GF-D8 (cell line): Measurements from ENCODE around the gene MEX3D.
"Not testable (repeated sequence)": the region's sequence is repeated elsewhere in the genome, so short reads cannot be mapped to it uniquely, and the experiment has no call there.

Experiments
- DNase-seq: peaks from one replicate; lab custom pipeline; 2025; lab: John Stamatoyannopoulos, UW

Gene MEX3D

GRCh38 chr19:1535699-1536098 lies 32.4 kb downstream of the MEX3D start:
- not testable (repeated sequence) for DNase-seq

GRCh38 chr19:1534972-1535371 lies 33.2 kb downstream of the MEX3D start:
- no peak for DNase-seq

- no peak for DNase-seq
These were observed 34.5 kb downstream of the MEX3D start for GRCh38 chr19:1533510-1534150.

GRCh38 chr19:1532003-1532402 lies 36.1 kb downstream of the MEX3D start:
- DNase-seq = no peak

- no peak for DNase-seq
These were observed 36.5 kb downstream of the MEX3D start for GRCh38 chr19:1531587-1531986.

- not testable (repeated sequence) for DNase-seq
These were observed 37.3 kb downstream of the MEX3D start for GRCh38 chr19:1530856-1531255.

GRCh38 chr19:1529430-1529816 lies 38.7 kb downstream of the MEX3D start:
- DNase-seq = no peak

- no peak for DNase-seq
These were observed 39.3 kb downstream of the MEX3D start for GRCh38 chr19:1528596-1529429.

- no peak for DNase-seq
These were observed 40.3 kb downstream of the MEX3D start for GRCh38 chr19:1527650-1528309.

- no peak for DNase-seq
These were observed 41.0 kb downstream of the MEX3D start for GRCh38 chr19:1526979-1527649.

GRCh38 chr19:1526066-1526778 lies 41.9 kb downstream of the MEX3D start:
- DNase-seq = no peak

- DNase-seq = no peak
These were observed 42.8 kb downstream of the MEX3D start for GRCh38 chr19:1525343-1525742.

GRCh38 chr19:1524972-1525325 lies 43.2 kb downstream of the MEX3D start:
- no peak for DNase-seq

- DNase-seq = no peak
These were observed 43.7 kb downstream of the MEX3D start for GRCh38 chr19:1524287-1524971.

- DNase-seq = no peak
These were observed 44.5 kb downstream of the MEX3D start, which contains the start of gene PLK5 for GRCh38 chr19:1523412-1524286. Gene PLK5 (plus strand): TSS chr19:1524077. CDS start chr19:1526997, 2,920 bp downstream.

GRCh38 chr19:1522838-1523237 lies 45.3 kb downstream of the MEX3D start:
- DNase-seq = no peak

GRCh38 chr19:1522061-1522460 lies 46.1 kb downstream of the MEX3D start:
- no peak for DNase-seq

- no peak for DNase-seq
These were observed 46.5 kb downstream of the MEX3D start for GRCh38 chr19:1521636-1522035.

GRCh38 chr19:1520203-1520780 lies 47.8 kb downstream of the MEX3D start:
- DNase-seq = no peak

GRCh38 chr19:1519802-1520201 lies 48.3 kb downstream of the MEX3D start:
- not testable (repeated sequence) for DNase-seq
